Measurements from ENCODE around the gene PLEKHA1. TPM values are rescaled to one million over a fixed set of nuclear protein-coding genes. Genes with fewer than 3 reads are reported as not detected.

Gene PLEKHA1
- total and polyA plus RNA-seq, 2 donors (not counting 3 experiments of a cell fraction or from before 2014, with no cell fraction given) = 21.6 to 58.8 TPM

DNA sequence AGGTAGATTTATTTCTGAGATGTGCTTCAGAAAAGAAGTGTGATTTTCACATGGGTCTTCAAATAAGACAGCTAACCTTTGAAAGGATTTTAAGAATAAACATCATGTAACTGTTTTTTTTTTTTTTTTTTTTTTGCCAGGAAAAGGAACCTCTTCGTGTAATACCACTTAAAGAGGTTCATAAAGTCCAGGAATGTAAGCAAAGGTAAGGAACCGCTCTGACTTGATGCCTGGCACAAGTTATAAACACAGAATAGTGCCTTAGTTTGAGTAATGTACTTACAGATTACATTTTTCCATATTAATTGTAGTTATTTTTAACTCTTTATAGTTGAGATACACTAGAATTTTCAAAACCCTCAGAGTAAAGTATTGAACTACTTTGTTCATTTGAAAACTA lies 49.6 kb downstream of the PLEKHA1 start:
- FAIRE-seq (no peak), DNase-seq (ENCODE audit: low read depth, low spot score) (no peak)
- Histone ChIP-seq H3K9ac (replicated peaks; ENCODE audit: extremely low read depth, insufficient read depth, low read length) (no peak overlapping the region), H3K9me3 (replicated peaks; ENCODE audit: control insufficient read depth, insufficient read depth, low read length) (no peaks in the 10 kb centered on the region), H2AFZ (ENCODE audit: low read depth, low read length) (no peak overlapping the region), H3K9me1 (replicated peaks; ENCODE audit: control insufficient read depth, extremely low read depth, insufficient read depth, low read length) (no peaks in the 10 kb centered on the region), H3K4me3 (replicated peaks in 1 of 3; ENCODE audit: insufficient read depth in 1 of 3, low read depth in 1 of 3, low read length in 3 of 3) (no peak overlapping the region), H3K4me1 (ENCODE audit: control insufficient read depth, extremely low read depth, insufficient read depth, low read length) (no peaks in the 10 kb centered on the region), H3K36me3 (ENCODE audit: control insufficient read depth in 2 of 2, extremely low read depth in 1 of 2, insufficient read depth in 2 of 2, low read length in 2 of 2) (peaks cover 4 to 5% of the 10 kb centered on the region in 2 experiments), H3K27ac (ENCODE audit: insufficient read depth, low read depth, low read length) (no peak overlapping the region), H4K20me1 (replicated peaks; ENCODE audit: control insufficient read depth, extremely low read depth, insufficient read depth, low read length) (no peaks in the 10 kb centered on the region), H3K27me3 (ENCODE audit: control insufficient read depth in 2 of 2, insufficient read depth in 2 of 2, low read length in 2 of 2) (no peaks in the 10 kb centered on the region), H3K79me2 (ENCODE audit: control insufficient read depth, insufficient read depth, low read length) (no peaks in the 10 kb centered on the region), H3K4me2 (ENCODE audit: insufficient read depth, low read length) (no peak overlapping the region)
- ChIA-PET POLR2A (no interaction called here), CTCF (interaction anchor here (1.0 to 2.7 kb wide), 4 partner anchors 10 to 144 kb away, joined by 3 to 19 read pairs (median 4); no protein-coding TSS in a partner anchor)
- TF ChIP-seq, protein P1, sequence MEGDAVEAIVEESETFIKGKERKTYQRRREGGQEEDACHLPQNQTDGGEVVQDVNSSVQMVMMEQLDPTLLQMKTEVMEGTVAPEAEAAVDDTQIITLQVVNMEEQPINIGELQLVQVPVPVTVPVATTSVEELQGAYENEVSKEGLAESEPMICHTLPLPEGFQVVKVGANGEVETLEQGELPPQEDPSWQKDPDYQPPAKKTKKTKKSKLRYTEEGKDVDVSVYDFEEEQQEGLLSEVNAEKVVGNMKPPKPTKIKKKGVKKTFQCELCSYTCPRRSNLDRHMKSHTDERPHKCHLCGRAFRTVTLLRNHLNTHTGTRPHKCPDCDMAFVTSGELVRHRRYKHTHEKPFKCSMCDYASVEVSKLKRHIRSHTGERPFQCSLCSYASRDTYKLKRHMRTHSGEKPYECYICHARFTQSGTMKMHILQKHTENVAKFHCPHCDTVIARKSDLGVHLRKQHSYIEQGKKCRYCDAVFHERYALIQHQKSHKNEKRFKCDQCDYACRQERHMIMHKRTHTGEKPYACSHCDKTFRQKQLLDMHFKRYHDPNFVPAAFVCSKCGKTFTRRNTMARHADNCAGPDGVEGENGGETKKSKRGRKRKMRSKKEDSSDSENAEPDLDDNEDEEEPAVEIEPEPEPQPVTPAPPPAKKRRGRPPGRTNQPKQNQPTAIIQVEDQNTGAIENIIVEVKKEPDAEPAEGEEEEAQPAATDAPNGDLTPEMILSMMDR (IDR thresholded peaks at IDR 0.05; ENCODE audit: extremely low read depth in 1 of 2, insufficient read depth in 1 of 2, low read depth in 1 of 2, low read length in 2 of 2) = no peak
- TF ChIP-seq, protein P2, sequence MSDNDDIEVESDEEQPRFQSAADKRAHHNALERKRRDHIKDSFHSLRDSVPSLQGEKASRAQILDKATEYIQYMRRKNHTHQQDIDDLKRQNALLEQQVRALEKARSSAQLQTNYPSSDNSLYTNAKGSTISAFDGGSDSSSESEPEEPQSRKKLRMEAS (IDR thresholded peaks at IDR 0.05; ENCODE audit: insufficient read depth, insufficient read length) = no peak
- no peak for TF ChIP-seq GATA2 (IDR thresholded peaks at IDR 0.05; ENCODE audit: insufficient read depth, insufficient read length, low read depth, low read length)
- no peak for TF ChIP-seq POLR2AphosphoS5 (IDR thresholded peaks at IDR 0.05; ENCODE audit: insufficient read depth, low read depth, low read length)
- TF ChIP-seq JUN (IDR thresholded peaks at IDR 0.05; ENCODE audit: borderline replicate concordance, insufficient read depth, insufficient read length, low read depth) = no peak
- intact Hi-C loops (cut with micrococcal nuclease) (no loop called here), dilution Hi-C loops (cut with MboI; ENCODE audit: extremely low pct_ligation_motif_present, low sequenced_read_pairs) (no loop called here)
- no TSS peak for BruUV-seq (replicated peaks)
